Cardiac muscle cell (in vitro differentiated cells and primary cell): Measurements from ENCODE around the gene SKP2. TPM values are rescaled to one million over a fixed set of nuclear protein-coding genes. Genes with fewer than 3 reads are reported as not detected.
"Not testable (repeated sequence)": the region's sequence is repeated elsewhere in the genome, so short reads cannot be mapped to it uniquely, and the experiment has no call there.

ENCODE experiments used
- DNase-seq, 2 donors: peaks; one replicate each; pipeline versions ENCODE4 v3.0.0 to v3.0.0-alpha.2; 2010 to 2017; ENCODE audit warnings: low read depth in 1 of 2, low spot score in 1 of 2
- H3K27ac ChIP-seq: fragments of 200-600 bp; sonication (generic); 2 replicates; pipeline ENCODE4 v1.5.1; 2016
- H3K27me3 ChIP-seq: fragments of 200-600 bp; sonication (generic); 2 replicates; pipeline ENCODE4 v1.6.0; 2016; ENCODE audit warnings: control low read depth
- H3K36me3 ChIP-seq: fragments of 200-600 bp; sonication (generic); 2 replicates; pipeline ENCODE4 v1.5.1; 2016; ENCODE audit warnings: control low read depth
- H3K4me1 ChIP-seq: fragments of 200-600 bp; sonication (generic); 2 replicates; pipeline ENCODE4 v1.8.1; 2017; ENCODE audit warnings: low read depth, mild to moderate bottlenecking, mixed run types
- H3K4me3 ChIP-seq: fragments of 200-600 bp; sonication (generic); 2 replicates; pipeline ENCODE4 v1.5.1; 2016; ENCODE audit warnings: mild to moderate bottlenecking
- H3K9me3 ChIP-seq: fragments of 200-600 bp; sonication (generic); 2 replicates; pipeline ENCODE4 v1.5.1; 2017; ENCODE audit warnings: low read depth, mild to moderate bottlenecking, control low read depth
- polyA plus RNA-seq: library from polyadenylated mRNA; unstranded; fragments of >200 nt; fragmentation: Nextera tagmentation; extraction: Ambion mirVana; gene quantifications from 2 replicates; pipeline ENCODE4 v1.2.1, GENCODE V29; 2016
- total RNA-seq: library from RNA; depleted of rRNA; stranded (reverse); fragments of >200 nt; gene quantifications from 2 replicates; pipeline ENCODE4 v1.2.3, GENCODE V29; 2016
- TF ChIP-seq, protein P1 (sequence below): IDR thresholded peaks from 2 replicates; pipeline ENCODE4 v1.5.1; 2012; ENCODE audit warnings: low read depth, mild to moderate bottlenecking, low read length

Gene SKP2
- total and polyA plus RNA-seq, 2 experiments from 2014 or later = 30.3 to 36.1 TPM

DNA sequence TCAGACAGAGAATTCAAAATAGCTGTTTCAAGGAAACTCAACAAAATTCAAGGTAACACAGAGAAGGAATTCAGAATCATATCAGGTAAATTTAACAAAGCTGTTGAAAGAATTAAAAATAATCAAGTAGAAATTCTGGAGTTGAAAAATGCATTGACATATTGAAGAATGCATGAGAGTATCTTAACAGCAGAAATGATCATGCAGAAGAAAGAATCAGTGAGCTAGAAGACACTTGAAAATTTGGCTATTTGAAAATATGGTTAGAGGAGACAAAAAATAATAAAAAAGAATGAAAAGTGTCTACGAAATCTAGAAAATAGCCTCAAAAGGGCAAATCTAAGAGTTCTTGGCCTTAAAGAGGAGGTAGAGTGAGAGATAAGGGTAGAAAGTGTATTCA, 23.1 kb upstream of the SKP2 start:
- H3K4me3 ChIP-seq = no peak overlapping the region
- H3K4me1 ChIP-seq = peaks cover 34% of the 10 kb centered on the region
- no peak for DNase-seq
- no peaks in the 10 kb centered on the region for H3K9me3 ChIP-seq
- no peaks in the 10 kb centered on the region for H3K27me3 ChIP-seq
- TF ChIP-seq, protein P1, sequence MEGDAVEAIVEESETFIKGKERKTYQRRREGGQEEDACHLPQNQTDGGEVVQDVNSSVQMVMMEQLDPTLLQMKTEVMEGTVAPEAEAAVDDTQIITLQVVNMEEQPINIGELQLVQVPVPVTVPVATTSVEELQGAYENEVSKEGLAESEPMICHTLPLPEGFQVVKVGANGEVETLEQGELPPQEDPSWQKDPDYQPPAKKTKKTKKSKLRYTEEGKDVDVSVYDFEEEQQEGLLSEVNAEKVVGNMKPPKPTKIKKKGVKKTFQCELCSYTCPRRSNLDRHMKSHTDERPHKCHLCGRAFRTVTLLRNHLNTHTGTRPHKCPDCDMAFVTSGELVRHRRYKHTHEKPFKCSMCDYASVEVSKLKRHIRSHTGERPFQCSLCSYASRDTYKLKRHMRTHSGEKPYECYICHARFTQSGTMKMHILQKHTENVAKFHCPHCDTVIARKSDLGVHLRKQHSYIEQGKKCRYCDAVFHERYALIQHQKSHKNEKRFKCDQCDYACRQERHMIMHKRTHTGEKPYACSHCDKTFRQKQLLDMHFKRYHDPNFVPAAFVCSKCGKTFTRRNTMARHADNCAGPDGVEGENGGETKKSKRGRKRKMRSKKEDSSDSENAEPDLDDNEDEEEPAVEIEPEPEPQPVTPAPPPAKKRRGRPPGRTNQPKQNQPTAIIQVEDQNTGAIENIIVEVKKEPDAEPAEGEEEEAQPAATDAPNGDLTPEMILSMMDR = no peak
- H3K27ac ChIP-seq = no peak overlapping the region
- H3K36me3 ChIP-seq = no peaks in the 10 kb centered on the region

DNA sequence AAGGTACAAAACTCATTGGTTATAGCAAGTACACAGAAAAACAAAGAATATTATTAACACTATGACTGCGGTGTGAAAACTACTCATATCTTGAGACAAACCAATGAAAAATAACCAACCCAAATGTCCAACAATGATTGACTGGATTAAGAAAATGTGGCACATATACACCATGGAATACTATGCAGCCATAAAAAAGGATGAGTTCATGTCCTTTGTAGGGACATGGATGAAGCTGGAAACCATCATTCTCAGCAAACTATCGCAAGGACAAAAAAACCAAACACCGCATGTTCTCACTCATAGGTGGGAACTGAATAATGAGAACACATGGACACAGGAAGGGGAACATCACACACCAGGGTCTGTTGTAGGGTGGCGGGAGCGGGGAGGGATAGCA, 22.2 kb upstream of the SKP2 start:
- H3K27ac ChIP-seq, H3K9me3 ChIP-seq, H3K27me3 ChIP-seq, H3K4me3 ChIP-seq, DNase-seq, H3K36me3 ChIP-seq: not testable (repeated sequence)
- peaks cover 26% of the 10 kb centered on the region for H3K4me1 ChIP-seq

DNA sequence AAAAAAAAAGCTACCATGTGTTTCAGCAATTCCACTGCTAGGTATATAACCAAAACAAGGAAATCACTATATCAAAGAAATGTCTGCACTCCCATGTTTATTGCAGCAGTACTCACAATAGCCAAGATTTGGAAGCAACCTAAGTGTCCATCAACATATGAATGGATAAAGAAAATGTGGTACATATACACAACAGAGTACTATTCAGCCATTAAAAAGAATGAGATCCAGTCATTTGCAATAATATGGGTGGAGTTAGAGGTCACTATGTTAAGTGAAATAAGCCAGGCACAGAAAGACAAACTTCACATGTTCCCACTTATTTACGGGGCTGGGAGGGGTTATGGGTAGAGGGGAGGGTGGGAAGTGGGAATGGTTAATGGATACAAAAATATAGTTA, 18.9 kb upstream of the SKP2 start:
- H3K4me1 ChIP-seq, H3K27ac ChIP-seq, H3K36me3 ChIP-seq, H3K4me3 ChIP-seq, H3K9me3 ChIP-seq, DNase-seq, H3K27me3 ChIP-seq: not testable (repeated sequence)

DNA sequence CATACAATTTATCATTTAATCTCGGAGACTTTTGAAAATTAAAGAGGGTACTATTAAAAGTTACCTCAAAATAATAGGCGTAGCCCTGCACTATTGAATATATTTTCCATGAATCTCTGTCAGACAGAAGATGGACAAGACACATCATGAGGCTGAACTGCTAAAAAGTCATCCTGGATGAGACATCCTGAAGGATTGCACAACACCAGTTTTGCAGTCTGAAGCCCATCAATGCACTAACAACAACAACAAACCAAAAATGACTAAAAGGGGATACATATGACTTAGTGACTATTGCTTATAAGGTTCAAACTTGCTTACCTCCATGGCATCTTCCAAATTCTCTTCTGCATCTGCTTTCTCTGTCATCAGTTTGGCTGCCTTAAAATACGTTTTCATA, 15.9 kb upstream of the SKP2 start:
- no peak overlapping the region for H3K27ac ChIP-seq
- DNase-seq = no peak
- peaks cover 7% of the 10 kb centered on the region for H3K36me3 ChIP-seq
- no peak overlapping the region for H3K4me3 ChIP-seq
- TF ChIP-seq, protein P1 = no peak
- H3K9me3 ChIP-seq = no peaks in the 10 kb centered on the region
- no peaks in the 10 kb centered on the region for H3K4me1 ChIP-seq
- H3K27me3 ChIP-seq = no peaks in the 10 kb centered on the region

DNA sequence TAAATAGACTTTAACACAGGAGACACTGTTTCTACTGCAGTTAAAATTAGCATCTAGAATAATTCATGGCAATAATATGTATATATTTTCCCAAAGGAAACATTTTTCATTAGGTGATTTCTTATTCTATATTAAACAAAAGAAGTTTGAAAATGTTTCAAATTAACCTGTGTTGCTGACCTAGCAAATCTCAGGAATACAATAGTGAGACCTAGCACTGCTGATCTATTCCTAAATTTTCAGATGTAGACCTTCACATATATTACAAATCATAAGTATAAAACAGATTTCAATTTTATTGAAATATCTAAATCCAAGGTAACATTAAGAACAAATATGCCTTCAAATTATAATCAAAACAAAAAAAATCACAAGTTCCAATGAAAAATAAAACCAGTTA, 15.3 kb upstream of the SKP2 start:
- no peak overlapping the region for H3K27ac ChIP-seq
- TF ChIP-seq, protein P1 = no peak
- H3K9me3 ChIP-seq = no peaks in the 10 kb centered on the region
- peaks cover 13% of the 10 kb centered on the region for H3K36me3 ChIP-seq
- DNase-seq = no peak
- H3K4me1 ChIP-seq = no peaks in the 10 kb centered on the region
- H3K4me3 ChIP-seq = no peak overlapping the region
- H3K27me3 ChIP-seq = no peaks in the 10 kb centered on the region

DNA sequence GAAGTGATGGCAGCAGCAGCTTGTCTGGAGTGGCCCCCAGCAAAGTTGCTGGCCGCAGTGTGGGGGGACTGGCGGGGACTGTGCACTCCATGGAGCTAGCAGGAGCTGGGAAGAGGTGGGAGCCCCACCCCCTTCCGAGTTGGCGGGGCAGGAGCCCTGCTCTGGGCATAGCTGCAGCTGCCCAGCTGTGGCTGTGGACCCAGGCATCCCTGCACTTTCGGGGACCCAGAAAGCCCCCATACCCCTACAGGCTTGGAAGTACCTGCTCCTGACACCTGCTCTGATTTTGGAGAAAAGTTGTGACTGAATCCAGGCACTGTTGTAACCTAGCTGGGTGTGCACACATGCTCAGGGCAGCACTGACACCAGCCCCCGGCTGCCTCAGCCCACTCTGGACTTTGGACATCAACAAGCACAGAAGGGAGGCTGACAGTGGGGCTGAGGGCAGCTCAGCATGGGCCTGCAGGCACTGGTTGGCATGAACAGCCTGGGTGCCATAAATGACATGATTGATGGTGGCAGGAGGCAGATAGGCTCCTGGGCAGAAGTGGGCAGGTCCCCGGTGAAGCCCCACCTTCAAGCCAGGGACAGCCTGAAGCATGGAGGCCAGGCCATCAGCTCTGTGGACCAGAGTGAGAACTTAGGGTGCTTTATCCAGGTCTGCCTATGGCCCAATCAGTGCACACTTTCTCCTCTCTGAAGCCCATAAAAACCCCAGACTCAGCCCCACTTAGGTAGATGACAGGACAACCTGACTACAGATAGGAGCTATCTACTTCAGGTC, 12.8 kb upstream of the SKP2 start:
- DNase-seq = no peak
- H3K9me3 ChIP-seq = no peaks in the 10 kb centered on the region
- H3K27ac ChIP-seq = no peak overlapping the region
- H3K27me3 ChIP-seq = no peaks in the 10 kb centered on the region
- TF ChIP-seq, protein P1 = no peak
- no peak overlapping the region for H3K4me3 ChIP-seq
- peaks cover 22% of the 10 kb centered on the region for H3K36me3 ChIP-seq
- no peaks in the 10 kb centered on the region for H3K4me1 ChIP-seq
